ENCODE data around the gene CACNA1G.

Gene CACNA1G

DNA sequence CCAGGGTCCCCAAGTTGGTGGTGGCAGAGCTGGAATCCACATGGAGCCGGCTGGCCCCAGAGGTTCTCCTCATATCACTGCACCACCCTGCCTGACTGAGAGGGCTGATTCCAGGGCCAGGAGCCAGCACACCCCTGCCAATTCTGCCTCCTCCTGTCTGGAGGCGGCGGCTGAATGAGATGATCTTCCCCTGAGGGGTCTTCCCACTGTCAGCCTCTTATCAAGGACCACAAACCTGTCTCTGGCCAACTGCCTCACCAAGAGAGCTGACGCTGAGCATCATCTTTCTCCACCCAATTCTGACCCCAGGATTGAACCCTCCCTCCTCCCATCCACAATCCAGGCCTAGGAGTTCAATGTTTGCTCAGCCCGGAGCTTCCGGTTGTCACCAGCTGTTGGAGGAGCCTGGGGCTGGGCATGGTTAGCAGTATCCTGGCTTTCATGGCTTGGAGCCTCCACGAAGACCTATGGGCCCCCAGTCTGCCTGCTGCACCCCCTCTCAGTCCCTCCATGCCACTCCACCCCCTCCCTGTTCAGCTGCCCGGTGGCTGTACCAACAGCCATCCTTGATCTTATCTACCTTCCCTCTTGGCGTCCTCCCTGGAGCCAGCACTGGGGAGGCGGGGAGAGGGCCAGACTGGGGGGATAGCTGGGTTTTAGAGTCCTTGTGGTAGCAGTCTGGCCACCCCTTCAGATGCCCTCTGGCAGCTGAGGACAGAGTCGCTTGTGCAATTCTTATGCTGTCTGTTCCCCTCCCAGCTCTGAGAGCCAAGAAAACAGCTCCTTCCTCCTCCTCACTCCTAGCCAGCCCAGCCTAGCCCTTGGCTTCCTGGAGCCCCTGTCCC lies 99.7 kb downstream of the CACNA1G start:
- DNase-seq = no peak

DNA sequence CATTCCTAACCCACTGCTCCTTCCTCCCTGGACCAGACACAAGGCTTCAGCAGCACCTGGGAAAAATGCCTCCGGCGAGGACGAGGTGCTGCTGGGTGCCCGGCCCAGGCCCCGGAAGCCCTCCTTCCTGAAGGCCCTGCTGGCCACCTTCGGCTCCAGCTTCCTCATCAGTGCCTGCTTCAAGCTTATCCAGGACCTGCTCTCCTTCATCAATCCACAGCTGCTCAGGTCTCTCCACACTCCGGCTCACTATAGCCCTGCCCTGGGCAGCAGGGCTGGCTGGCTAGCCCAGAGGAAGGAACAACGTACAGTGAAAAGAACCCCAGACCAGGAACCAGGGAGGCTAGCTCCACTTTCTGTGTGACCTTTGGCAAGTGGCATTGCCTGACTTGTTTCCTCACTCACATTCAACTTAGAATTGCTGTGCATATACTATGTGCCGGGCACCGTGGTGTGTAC lies 100.4 kb downstream of the CACNA1G start:
- DNase-seq = no peak

DNA sequence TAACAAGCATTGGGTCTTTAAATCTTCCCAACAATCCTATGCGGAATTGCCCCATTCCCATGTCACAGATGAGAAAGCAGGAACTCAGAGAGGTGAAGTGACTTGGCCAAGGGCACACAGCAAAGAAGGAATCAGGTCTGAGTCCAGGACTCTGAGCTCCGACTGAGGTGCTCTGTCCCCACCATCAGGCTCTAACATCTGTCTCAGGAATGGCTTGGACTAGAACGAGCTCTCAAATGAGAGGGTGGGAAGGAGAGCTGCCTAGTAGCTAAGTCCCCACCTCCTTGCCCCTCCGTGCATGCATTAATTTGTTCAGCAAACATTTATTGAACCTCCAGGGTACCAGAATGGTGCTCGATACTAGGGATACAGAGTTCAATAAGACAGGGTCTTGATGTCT lies 100.8 kb downstream of the CACNA1G start:
- no peak for DNase-seq

DNA sequence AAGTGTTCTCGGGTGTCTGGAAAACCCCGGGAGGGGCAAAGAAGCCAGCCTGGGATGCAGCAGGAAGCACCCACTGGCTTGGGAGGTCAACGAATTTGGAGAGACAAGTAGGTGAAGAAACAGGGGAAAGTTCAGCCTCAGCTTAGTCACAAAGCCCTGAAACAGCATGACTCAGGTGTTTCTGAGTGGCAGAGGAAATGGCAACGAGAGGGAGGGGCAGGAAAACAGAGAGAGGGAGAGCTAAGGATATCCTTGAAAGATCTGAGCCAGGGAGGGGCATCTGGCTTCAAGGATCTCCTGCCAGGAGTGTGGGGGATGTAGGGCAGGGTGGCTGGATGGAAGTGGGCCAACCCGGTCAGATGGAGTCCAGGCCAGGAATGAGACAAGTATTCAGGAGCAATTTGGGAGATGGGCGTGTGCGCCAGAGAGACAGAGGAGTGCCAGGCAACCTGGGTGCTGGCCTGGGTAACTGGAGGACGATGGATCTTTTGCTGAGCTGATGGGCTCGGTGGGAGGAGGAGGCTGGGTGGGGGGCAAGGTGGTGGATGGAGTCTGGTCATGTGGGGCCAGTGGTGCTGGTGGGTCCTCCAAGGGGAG lies 101.4 kb downstream of the CACNA1G start:
- no peak for DNase-seq

DNA sequence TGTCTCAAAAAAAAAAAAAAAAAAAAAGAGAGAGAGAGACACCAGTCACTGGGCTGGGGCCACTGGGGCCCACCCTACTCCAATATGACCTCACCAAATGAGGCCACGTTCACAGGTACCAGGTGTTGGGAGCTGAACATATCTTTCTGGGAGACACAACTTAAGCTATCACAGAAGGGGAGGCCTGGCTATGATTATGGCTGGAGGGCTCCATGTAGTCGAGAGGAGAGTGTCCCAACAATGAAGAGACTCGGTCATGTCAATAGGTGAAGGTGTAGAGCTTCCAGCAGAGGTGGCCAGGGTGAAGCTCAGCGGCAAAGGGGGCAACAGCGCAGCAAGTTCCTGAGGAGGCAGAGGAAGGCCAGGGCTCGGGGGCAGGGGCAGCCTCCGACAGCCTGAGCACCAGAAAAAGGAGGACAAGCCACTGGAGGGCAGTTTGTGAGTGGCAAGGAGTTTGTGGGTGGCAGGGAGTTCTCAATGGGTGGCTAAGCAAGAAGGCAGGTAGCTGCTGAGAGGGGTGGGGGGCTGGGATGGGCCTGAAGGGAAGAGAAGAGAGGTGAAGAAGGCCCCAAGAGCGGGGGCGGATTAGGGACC lies 102.2 kb downstream of the CACNA1G start:
- no peak for DNase-seq

DNA sequence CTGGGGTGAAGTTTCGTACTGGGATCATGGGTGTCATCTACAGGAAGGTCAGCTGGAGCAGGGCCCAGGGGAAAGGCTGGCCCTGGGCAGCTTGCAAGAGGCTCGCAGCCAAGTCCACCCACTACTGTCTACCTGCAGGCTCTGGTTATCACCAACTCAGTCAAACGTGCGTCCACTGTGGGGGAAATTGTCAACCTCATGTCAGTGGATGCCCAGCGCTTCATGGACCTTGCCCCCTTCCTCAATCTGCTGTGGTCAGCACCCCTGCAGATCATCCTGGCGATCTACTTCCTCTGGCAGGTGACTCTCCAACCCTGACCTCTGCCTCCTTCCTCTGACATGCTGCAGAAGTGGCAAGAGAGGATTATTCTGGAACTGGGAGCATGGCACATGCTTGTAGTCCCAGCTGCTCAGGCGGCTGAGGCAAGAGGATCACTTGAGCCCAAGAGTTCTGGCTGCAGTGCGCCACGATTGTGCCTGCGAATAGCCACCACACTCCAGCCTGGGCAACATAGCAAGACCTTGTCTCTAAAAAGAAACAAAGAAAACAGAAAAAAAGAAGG lies 103.4 kb downstream of the CACNA1G start:
- DNase-seq = no peak

DNA sequence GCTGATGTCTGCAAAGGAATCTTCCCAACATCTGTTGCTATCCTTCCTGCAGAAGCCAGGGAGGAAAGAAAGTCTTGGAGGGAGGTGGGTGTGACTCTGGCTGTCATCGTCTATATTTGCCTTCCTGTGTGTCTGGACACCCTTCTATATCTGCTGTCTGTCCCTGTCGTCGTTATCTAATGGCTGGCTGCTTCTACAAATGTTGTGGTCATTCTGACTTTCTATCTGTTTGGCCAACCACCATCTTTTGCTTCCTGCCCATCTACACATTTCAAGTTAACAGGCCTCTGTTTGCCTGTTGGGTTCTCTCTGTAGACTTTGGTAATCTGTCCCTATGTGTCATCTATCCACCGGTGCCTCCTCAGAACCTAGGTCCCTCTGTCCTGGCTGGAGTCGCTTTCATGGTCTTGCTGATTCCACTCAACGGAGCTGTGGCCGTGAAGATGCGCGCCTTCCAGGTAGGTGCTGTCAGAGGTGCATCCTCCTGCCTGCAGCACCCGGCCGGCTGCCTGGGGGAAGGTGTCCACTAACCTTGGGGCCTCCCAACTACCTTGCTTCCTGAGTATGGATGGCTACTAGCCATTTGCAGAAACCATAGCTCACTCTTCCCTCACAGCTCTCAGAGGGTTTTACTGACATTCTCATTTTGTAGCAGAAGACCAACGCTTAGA lies 104.4 kb downstream of the CACNA1G start:
- DNase-seq = no peak

DNA sequence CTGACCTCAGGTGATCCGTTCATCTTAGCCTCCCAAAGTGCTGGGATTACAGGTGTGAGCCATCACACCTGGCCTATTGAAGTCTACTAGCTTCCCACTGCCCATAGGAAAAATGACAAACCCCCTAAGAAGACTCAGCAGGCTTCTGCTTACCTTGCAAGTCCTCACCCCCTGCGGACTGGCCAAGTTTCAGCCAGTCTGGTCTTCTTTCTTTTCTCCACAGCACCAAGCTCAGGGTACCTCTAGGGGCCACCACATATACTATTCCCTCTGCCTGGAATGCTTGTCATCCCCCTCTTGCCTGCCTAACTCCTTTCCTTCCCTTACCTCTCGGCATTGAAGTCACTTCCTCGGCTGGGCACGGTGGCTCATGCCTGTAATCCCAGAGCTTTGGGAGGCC lies 105.3 kb downstream of the CACNA1G start:
- DNase-seq = no peak

DNA sequence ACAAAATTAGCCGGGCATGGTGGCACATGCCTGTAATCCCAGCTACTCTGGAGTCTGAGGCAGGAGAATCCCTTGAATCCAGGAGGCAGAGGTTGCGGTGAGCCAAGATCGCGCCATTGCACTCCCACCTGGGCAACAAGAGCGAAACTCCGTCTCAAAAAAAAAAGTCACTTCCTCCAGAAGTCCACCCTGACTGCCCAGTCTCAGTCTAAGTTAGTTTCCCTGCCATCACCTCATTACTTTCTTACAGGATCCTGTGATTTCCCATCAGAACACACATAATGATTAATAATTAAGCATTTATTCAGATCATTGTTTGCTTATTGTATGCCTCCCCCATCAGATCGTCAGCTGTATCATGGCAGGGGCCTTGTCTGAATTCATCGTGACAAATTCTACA lies 105.8 kb downstream of the CACNA1G start:
- DNase-seq = no peak

DNA sequence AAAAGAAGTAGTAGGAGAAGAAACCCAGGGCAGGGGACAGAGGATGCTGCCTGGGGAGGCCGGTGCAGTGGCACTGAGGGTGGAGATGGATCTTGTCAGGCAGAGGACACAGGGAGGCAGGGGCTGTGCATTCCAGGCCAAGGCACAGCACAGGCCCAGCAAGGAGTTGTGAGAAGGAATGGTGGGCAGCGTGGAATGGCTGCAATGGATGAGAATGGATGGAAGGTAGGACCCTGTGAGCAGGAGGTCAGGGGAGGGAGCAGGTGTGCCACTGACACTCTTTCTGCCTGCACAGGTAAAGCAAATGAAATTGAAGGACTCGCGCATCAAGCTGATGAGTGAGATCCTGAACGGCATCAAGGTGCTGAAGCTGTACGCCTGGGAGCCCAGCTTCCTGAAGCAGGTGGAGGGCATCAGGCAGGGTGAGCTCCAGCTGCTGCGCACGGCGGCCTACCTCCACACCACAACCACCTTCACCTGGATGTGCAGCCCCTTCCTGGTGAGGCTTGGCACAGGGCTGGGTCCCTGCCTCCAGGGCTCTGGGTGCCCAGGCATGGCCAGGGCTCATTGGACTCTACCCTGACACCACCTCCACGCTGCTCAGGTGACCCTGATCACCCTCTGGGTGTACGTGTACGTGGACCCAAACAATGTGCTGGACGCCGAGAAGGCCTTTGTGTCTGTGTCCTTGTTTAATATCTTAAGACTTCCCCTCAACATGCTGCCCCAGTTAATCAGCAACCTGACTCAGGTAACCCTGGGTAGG lies 106.9 kb downstream of the CACNA1G start:
- no peak for DNase-seq

DNA sequence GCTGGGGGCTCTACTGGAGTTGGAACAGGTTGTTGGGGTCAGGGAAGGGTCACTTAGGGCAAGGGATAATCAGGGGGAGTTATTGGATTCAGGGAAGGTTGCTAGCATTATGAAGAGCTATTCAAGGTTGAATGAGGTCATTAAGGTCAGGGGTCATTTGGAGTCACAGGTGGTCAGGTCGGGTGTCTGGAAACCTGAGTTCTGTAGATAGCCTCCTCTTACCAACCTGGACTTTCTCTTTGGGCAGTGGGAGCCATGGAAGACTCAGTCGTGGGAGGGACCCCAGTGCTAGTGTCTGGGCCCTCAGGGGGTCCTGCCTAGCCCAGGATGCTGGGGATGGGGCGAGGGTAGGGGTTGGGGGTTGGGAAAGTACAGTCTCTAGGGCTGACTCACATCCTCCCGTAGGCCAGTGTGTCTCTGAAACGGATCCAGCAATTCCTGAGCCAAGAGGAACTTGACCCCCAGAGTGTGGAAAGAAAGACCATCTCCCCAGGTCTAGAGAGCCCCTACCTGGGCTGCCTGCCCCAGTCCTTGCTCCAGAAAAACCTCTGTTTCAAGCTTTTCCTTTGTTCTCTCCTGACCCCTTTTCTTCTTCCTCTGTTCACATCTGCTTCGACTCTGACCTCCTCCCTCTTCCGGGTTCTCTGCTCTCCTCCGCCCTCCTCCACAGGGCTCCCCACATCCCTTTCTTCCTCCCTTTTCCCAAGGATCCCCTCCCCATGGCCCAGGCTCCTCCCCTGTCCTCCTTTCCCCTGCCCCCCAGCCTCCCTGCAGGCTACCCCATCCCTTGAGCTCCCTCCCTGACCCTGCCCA lies 107.7 kb downstream of the CACNA1G start:
- no peak for DNase-seq

DNA sequence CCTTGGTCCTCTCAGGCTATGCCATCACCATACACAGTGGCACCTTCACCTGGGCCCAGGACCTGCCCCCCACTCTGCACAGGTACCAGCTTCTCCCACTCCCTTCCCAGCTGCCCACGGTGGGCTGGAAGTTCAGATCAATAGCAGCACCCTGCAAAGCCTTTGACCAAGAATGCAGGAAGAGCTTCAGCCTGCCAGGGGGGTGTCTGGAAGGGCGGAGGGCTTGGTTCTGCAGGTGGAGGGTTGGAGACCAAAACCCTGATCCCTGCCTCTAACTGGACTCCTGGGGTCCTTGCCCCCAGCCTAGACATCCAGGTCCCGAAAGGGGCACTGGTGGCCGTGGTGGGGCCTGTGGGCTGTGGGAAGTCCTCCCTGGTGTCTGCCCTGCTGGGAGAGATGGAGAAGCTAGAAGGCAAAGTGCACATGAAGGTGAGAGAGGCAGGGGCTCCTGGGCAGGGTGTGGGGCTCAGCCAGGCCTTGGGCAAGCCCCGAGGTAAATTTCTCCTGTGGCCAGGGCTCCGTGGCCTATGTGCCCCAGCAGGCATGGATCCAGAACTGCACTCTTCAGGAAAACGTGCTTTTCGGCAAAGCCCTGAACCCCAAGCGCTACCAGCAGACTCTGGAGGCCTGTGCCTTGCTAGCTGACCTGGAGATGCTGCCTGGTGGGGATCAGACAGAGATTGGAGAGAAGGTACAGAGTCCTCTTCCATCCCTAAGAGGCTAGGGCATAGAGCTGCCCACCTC lies 108.5 kb downstream of the CACNA1G start:
- DNase-seq = no peak

DNA sequence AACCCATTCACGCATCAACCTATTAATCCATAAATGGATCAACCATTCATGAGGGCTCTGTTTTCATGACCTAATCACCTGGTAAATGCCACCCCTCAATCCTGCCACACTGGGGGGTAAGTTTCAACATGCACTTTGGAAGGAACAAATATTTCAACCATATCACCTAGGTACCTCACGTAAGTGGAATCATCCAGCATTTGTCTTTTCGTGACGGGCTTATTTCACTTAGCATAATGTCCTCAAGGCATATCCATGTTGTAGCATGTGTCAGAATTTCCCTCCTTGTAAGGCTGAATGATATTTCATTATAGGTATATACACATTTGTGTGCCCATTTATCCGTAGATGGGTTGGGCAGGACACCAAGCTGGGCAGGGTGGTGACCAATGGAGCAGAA lies 111.6 kb downstream of the CACNA1G start:
- no peak for DNase-seq

DNA sequence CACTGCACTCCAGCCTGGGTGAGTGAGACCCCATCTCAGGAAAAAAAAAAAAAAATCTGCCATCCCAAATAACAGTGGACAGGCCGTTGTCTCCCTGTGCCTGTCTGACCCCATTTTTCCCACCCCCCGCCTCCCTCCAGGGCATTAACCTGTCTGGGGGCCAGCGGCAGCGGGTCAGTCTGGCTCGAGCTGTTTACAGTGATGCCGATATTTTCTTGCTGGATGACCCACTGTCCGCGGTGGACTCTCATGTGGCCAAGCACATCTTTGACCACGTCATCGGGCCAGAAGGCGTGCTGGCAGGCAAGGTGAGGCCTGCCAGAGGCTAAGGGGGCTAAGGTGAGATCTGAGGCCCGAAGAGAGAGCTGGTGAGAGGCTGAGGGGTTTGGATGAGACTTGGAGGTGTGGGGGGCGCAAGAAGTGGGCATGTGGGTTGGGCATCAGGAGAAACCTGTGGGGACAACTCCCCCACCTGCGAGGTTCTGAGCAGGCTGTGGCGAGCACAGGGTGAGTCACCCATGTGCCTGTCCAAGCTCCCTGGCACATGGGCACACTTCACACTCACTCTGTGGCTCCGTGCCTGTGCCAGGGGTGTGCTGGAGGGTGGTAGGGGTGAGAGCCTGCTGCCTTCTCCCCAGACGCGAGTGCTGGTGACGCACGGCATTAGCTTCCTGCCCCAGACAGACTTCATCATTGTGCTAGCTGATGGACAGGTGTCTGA lies 112.5 kb downstream of the CACNA1G start:
- DNase-seq = no peak

DNA sequence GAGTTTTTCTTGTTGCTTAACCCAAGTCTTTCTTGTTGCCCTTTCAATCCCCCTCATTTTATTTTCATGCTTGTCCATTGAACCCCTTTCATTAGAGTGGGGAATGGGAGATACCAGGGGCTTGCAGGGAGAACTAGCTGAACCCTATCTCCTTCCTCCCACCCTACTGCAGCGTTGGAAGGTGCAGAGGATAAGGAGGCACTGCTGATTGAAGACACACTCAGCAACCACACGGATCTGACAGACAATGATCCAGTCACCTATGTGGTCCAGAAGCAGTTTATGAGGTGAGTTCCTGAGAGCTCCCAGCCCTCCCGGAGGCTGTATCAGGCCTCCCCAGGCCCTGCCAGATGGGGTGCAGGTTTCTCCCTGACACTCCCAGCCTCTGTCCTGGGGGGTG lies 114.7 kb downstream of the CACNA1G start:
- no peak for DNase-seq

DNA sequence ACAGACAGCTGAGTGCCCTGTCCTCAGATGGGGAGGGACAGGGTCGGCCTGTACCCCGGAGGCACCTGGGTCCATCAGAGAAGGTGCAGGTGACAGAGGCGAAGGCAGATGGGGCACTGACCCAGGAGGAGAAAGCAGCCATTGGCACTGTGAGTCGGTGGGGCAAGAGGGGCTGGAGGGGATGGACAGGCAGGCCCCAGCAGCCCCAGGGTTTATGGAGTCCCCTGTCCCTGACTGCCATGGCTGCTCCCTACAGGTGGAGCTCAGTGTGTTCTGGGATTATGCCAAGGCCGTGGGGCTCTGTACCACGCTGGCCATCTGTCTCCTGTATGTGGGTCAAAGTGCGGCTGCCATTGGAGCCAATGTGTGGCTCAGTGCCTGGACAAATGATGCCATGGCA lies 115.1 kb downstream of the CACNA1G start:
- DNase-seq = no peak

DNA sequence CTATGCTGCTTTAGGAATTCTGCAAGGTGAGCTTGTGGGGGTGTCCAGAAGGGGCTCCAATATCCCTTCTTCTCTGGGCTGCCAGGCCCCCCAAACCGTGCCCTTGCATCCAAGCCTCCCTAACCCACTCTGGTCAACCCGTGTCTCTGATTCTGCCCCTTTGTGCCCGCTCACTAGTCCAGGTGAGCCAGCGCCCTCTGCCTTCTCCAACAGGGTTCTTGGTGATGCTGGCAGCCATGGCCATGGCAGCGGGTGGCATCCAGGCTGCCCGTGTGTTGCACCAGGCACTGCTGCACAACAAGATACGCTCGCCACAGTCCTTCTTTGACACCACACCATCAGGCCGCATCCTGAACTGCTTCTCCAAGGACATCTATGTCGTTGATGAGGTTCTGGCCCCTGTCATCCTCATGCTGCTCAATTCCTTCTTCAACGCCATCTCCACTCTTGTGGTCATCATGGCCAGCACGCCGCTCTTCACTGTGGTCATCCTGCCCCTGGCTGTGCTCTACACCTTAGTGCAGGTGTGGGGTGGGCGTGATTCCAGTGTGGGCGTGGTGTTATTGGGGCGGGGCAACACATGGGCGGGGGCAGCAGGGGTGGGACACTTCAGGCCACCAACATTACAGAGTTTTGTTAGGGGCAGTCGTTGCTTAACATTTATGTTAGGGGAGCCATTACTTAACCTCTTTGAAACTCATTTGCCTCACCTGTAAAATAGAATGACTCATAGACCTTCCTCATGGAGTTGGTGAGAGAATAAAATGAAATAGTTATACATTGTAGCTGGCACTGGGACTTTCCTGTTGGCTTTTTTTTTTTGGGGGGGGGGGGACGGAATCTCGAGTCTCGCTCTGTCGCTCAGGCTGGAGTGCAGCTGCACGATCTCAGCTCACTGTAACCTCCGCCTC lies 115.8 kb downstream of the CACNA1G start:
- DNase-seq = no peak

All from activated naive CD4-positive, alpha-beta T cell (primary cell).